Measurements from ENCODE around the gene GEMIN7. TPM values are rescaled to one million over a fixed set of nuclear protein-coding genes. Genes with fewer than 3 reads are reported as not detected.

The GEMIN7 gene
- total RNA-seq, 1 donor from 2014 or later = 46.8 TPM

GRCh38 chr19:45079911-45080370 lies 881 bp downstream of the GEMIN7 start:
- Mint-ChIP-seq H3K27me3 (ENCODE audit: insufficient read depth) (no peaks in the 10 kb centered on the region), H3K4me1 (ENCODE audit: low read depth) (peaks cover 40% of the 10 kb centered on the region), H3K27ac (peak overlapping the region; percentile 94), H3K36me3 (ENCODE audit: low read depth) (peaks cover 14% of the 10 kb centered on the region), H3K4me3 (peak overlapping the region; percentile 99), H3K9me3 (no peaks in the 10 kb centered on the region)
- intact Hi-C loops (cut with micrococcal nuclease) = loop anchor here (1.0 to 5.0 kb wide), 5 partner anchors 11 to 327 kb away; partner anchors contain the start of genes BLOC1S3, MARK4, POLR1G and PPP1R13L
- no peak for DNase-seq (ENCODE audit: low spot score)

- DNase-seq (ENCODE audit: low spot score) = no peak
- no peaks in the 10 kb centered on the region for H3K27me3 Mint-ChIP-seq (ENCODE audit: insufficient read depth)
- H3K4me1 Mint-ChIP-seq (ENCODE audit: low read depth) = peaks cover 34% of the 10 kb centered on the region
- H3K9me3 Mint-ChIP-seq = no peaks in the 10 kb centered on the region
- intact Hi-C loops (cut with micrococcal nuclease) = no loop called here
- no peak overlapping the region for H3K27ac Mint-ChIP-seq
- H3K36me3 Mint-ChIP-seq (ENCODE audit: low read depth) = peaks cover 18% of the 10 kb centered on the region
- H3K4me3 Mint-ChIP-seq = peak overlapping the region; percentile 78
These were observed 3.1 kb downstream of the GEMIN7 start for GRCh38 chr19:45082170-45082569.

- Mint-ChIP-seq H3K27me3 (ENCODE audit: insufficient read depth) (no peaks in the 10 kb centered on the region), H3K4me1 (ENCODE audit: low read depth) (peaks cover 29% of the 10 kb centered on the region), H3K4me3 (no peak overlapping the region), H3K36me3 (ENCODE audit: low read depth) (peaks cover 26% of the 10 kb centered on the region), H3K27ac (peak overlapping the region; percentile 14), H3K9me3 (peaks cover 3% of the 10 kb centered on the region)
- intact Hi-C loops (cut with micrococcal nuclease) = no loop called here
- DNase-seq (ENCODE audit: low spot score) = no peak
These were observed 7.4 kb downstream of the GEMIN7 start for GRCh38 chr19:45086480-45086879.

- peaks cover 26% of the 10 kb centered on the region for H3K4me1 Mint-ChIP-seq (ENCODE audit: low read depth)
- no peaks in the 10 kb centered on the region for H3K27me3 Mint-ChIP-seq (ENCODE audit: insufficient read depth)
- H3K9me3 Mint-ChIP-seq = peaks cover 3% of the 10 kb centered on the region
- DNase-seq (ENCODE audit: low spot score) = peak; percentile 48
- H3K36me3 Mint-ChIP-seq (ENCODE audit: low read depth) = peaks cover 19% of the 10 kb centered on the region
- intact Hi-C loops (cut with micrococcal nuclease) = no loop called here
- H3K4me3 Mint-ChIP-seq = peak overlapping the region; percentile 15
- peak overlapping the region; percentile 92 for H3K27ac Mint-ChIP-seq
These were observed 8.5 kb downstream of the GEMIN7 start for GRCh38 chr19:45087531-45087930.

- Mint-ChIP-seq H3K27ac (no peak overlapping the region), H3K4me3 (no peak overlapping the region), H3K36me3 (ENCODE audit: low read depth) (peaks cover 27% of the 10 kb centered on the region), H3K4me1 (ENCODE audit: low read depth) (peaks cover 41% of the 10 kb centered on the region), H3K9me3 (peaks cover 3% of the 10 kb centered on the region), H3K27me3 (ENCODE audit: insufficient read depth) (no peaks in the 10 kb centered on the region)
- DNase-seq (ENCODE audit: low spot score) = no peak
- intact Hi-C loops (cut with micrococcal nuclease) = loop anchor here (5.0 kb wide), 2 partner anchors 317 to 387 kb away; partner anchors contain the start of genes POLR1G and PPP1R13L
These were observed 11.0 kb downstream of the GEMIN7 start for GRCh38 chr19:45090034-45090433.

GRCh38 chr19:45090606-45091005 lies 11.5 kb downstream of the GEMIN7 start:
- no peak for DNase-seq (ENCODE audit: low spot score)
- intact Hi-C loops (cut with micrococcal nuclease) = loop anchor here (1.0 to 5.0 kb wide), 5 partner anchors 11 to 387 kb away; partner anchors contain the start of genes BLOC1S3, GEMIN7, POLR1G and PPP1R13L
- H3K4me3 Mint-ChIP-seq = no peak overlapping the region
- peaks cover 42% of the 10 kb centered on the region for H3K4me1 Mint-ChIP-seq (ENCODE audit: low read depth)
- H3K9me3 Mint-ChIP-seq = peaks cover 3% of the 10 kb centered on the region
- no peak overlapping the region for H3K27ac Mint-ChIP-seq
- peaks cover 23% of the 10 kb centered on the region for H3K36me3 Mint-ChIP-seq (ENCODE audit: low read depth)
- H3K27me3 Mint-ChIP-seq (ENCODE audit: insufficient read depth) = no peaks in the 10 kb centered on the region

- Mint-ChIP-seq H3K9me3 (peaks cover 3% of the 10 kb centered on the region), H3K4me3 (peak overlapping the region; percentile 84), H3K36me3 (ENCODE audit: low read depth) (peaks cover 23% of the 10 kb centered on the region), H3K27me3 (ENCODE audit: insufficient read depth) (no peaks in the 10 kb centered on the region), H3K4me1 (ENCODE audit: low read depth) (peaks cover 48% of the 10 kb centered on the region), H3K27ac (peak overlapping the region; percentile 97)
- peak; percentile 95 for DNase-seq (ENCODE audit: low spot score)
- intact Hi-C loops (cut with micrococcal nuclease) = loop anchor here (1.0 to 5.0 kb wide), 5 partner anchors 12 to 386 kb away; partner anchors contain the start of genes BLOC1S3, GEMIN7, POLR1G and PPP1R13L
These were observed 12.2 kb downstream of the GEMIN7 start for GRCh38 chr19:45091031-45091923.

- Mint-ChIP-seq H3K4me3 (peak within 1 kb of the TSS; percentile 84), H3K4me1 (ENCODE audit: low read depth) (peaks cover 46% of the 10 kb centered on the region), H3K9me3 (peaks cover 3% of the 10 kb centered on the region), H3K27ac (peak within 1 kb of the TSS; percentile 97), H3K27me3 (ENCODE audit: insufficient read depth) (no peaks in the 10 kb centered on the region), H3K36me3 (ENCODE audit: low read depth) (peaks cover 18% of the 10 kb centered on the region)
- intact Hi-C loops (cut with micrococcal nuclease) = loop anchor here (1.0 to 5.0 kb wide), 8 partner anchors 24 to 624 kb away; partner anchors contain the start of genes CLASRP, POLR1G, PPP1R13L and TOMM40
- DNase-seq (ENCODE audit: low spot score) = peak; percentile 92
These were observed 14.0 kb downstream of the GEMIN7 start, which contains the start of gene PPP1R37 for GRCh38 chr19:45092747-45093678. PPP1R37 (plus strand) TSS chr19:45093179; CDS start chr19:45093326, 147 bp downstream.

GRCh38 chr19:45094137-45094536 lies 15.1 kb downstream of the GEMIN7 start:
- Mint-ChIP-seq H3K9me3 (peaks cover 3% of the 10 kb centered on the region), H3K36me3 (ENCODE audit: low read depth) (peaks cover 18% of the 10 kb centered on the region), H3K4me3 (peak overlapping the region; percentile 84), H3K4me1 (ENCODE audit: low read depth) (peaks cover 40% of the 10 kb centered on the region), H3K27me3 (ENCODE audit: insufficient read depth) (no peaks in the 10 kb centered on the region), H3K27ac (no peak overlapping the region)
- DNase-seq (ENCODE audit: low spot score) = no peak
- intact Hi-C loops (cut with micrococcal nuclease) = loop anchor here (5.0 kb wide), 2 partner anchors 313 to 383 kb away; partner anchors contain the start of genes POLR1G and PPP1R13L

- Mint-ChIP-seq H3K27me3 (ENCODE audit: insufficient read depth) (no peaks in the 10 kb centered on the region), H3K9me3 (peaks cover 3% of the 10 kb centered on the region), H3K4me3 (peak overlapping the region; percentile 84), H3K27ac (peak overlapping the region; percentile 40), H3K4me1 (ENCODE audit: low read depth) (peaks cover 40% of the 10 kb centered on the region), H3K36me3 (ENCODE audit: low read depth) (peaks cover 17% of the 10 kb centered on the region)
- DNase-seq (ENCODE audit: low spot score) = no peak
- intact Hi-C loops (cut with micrococcal nuclease) = loop anchor here (5.0 kb wide), 2 partner anchors 313 to 383 kb away; partner anchors contain the start of genes POLR1G and PPP1R13L
These were observed 15.6 kb downstream of the GEMIN7 start for GRCh38 chr19:45094707-45095106.

- Mint-ChIP-seq H3K27ac (no peak overlapping the region), H3K36me3 (ENCODE audit: low read depth) (peaks cover 15% of the 10 kb centered on the region), H3K9me3 (peaks cover 3% of the 10 kb centered on the region), H3K4me3 (no peak overlapping the region), H3K27me3 (ENCODE audit: insufficient read depth) (no peaks in the 10 kb centered on the region), H3K4me1 (ENCODE audit: low read depth) (peaks cover 40% of the 10 kb centered on the region)
- intact Hi-C loops (cut with micrococcal nuclease) = no loop called here
- no peak for DNase-seq (ENCODE audit: low spot score)
These were observed 16.7 kb downstream of the GEMIN7 start for GRCh38 chr19:45095496-45096413.

Measured in activated T-helper 1 cell treated with anti-CD3 and anti-CD28 coated beads, Interleukin-12 subunit alpha, Interleukin-12 subunit beta, Interleukin-2, Interleukin-4 antibody, amounts not matched to agents 30 ng/mL and 10 ng/mL and 1 ng/mL, durations not matched to agents 14 hours and 24 hours and 36 hours (primary cell).